CD1c-positive myeloid dendritic cell (primary cell): ENCODE measurements around the gene PMS1.
A peak's percentile ranks its signal among the peaks of the same experiment; 100 is the strongest.
"Not testable (repeated sequence)": the region's sequence is repeated elsewhere in the genome, so short reads cannot be mapped to it uniquely, and the experiment has no call there.

Experiments used
- DNase-seq: peaks from one replicate; pipeline ENCODE4 v3.0.0-alpha.2; 2016; ENCODE audit errors: extremely low spot score

PMS1 gene

GRCh38 chr2:189783927-189784867 lies at the start of gene PMS1, which contains the start of gene ORMDL1:
Gene PMS1, plus strand, starts transcription at chr2:189784450. Its CDS starts 7,360 bp downstream, at chr2:189791810.
Gene ORMDL1, minus strand, starts transcription at chr2:189784339. Its CDS starts 1,744 bp downstream, at chr2:189782595.
- DNase-seq, result peak; percentile 99

- peak; percentile 65 for DNase-seq
Observed at GRCh38 chr2:189751080-189751658, 33.1 kb upstream of the PMS1 start.

DNA sequence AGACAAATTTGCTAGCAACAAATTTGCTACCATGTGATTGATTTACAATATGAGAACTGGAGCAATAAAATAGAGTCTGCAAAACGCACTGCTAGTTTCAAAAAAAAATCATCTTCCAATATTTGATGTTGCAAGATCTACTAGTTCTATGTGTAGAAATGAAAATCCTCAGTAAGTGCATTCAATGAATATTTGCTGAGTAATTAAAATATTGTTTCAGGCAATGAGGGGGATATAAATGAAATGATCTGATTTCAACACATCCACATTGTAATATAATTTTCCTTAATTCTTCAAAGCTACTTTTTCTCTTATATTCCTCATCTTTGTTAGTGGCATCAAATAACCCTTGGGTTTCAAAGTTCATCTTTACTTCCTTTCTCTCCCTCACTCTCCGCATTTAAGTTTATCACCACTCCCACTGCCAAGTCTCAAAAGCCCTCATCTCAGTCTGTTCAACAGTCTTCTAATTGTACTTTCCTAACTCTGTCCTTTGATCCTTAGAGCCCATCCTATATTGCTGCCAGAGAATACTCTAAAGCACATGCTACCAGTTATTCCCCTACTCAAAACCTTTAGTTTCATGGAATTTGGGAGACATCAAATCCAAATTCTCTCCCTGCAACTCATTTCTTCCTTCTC lies 27.8 kb upstream of the PMS1 start:
- no peak for DNase-seq

GRCh38 chr2:189760154-189760553 lies 24.1 kb upstream of the PMS1 start:
- DNase-seq, result not testable (repeated sequence)

GRCh38 chr2:189762229-189762550 lies 22.1 kb upstream of the PMS1 start:
- no peak for DNase-seq

DNA sequence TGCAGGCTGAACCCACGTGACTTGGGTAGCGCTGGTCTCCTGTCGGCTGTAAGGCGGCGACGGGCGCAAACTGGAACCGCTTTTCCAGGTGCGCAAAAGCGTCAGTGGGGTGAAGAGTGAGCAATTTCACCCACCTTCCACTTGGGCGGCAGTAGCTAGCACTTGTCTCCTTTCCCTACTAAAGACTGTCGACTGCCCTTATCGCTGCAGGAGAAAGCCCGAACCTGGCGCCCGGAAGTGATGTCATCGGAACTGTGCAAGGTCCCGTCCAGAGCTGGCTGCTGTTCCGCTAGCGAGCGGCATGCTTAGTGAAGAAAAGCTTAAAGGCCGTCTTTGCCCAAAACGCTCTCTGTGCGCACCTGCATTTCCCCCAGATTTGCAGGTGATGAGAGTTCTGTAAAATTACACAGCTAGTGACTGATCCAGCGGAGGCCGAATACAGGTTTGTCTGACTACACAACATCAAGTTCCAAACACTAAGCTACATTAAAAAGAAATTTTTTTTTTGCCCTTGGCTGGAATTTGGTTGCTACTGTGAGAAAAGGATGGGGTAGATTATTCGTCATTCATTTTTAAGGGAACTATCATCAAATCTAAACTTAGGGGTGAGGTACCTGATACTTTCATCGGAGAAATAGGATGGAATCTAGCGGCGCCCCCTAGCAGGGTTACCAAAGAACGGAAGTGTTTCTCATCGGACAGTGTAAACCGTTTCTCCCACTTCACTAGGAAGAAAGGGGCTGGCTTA lies 21.5 kb upstream of the PMS1 start, which contains the start of gene OSGEPL1:
OSGEPL1 (minus strand) TSS at position 242 of the 748 bp plus-strand sequence. CDS start 1,152 bp downstream, outside the sequence.
- peak; percentile 93 for DNase-seq

GRCh38 chr2:189763908-189764661 lies 20.2 kb upstream of the PMS1 start:
- DNase-seq, result no peak

DNA sequence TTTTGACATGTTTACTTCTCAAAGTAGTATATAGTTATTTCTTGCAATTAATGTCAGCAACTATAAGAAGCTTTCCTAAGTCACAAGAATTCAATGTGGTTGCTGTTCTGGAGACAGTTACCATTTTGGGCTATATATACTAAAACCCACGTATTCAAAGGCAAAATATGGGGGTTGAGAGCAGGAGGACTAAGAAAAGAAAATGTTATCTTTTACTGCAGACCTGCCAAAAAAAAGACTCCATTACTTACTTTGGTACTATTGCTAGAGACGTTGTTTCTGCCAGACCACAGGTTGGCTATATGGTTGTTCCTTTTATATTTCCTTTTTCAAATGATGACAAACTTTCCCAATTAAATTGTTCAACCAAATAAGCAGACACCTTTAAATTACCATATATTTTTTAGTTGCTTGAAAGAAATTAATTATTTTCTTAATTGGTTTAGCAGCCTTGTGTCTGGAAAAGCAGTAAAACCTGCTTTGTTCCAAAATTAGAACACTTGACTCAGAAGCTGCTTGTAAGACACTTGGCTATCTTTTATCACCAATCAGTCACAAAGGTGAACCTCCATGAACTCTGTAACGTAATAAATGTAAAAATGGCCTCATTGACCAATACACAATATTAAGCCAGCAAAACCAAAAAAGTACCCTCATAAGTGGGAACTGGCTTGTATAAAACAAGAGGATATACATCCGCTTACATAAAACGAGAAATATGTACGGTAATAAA lies 13.5 kb upstream of the PMS1 start:
- no peak for DNase-seq

GRCh38 chr2:189772212-189772611 lies 12.0 kb upstream of the PMS1 start:
- DNase-seq, result no peak

DNA sequence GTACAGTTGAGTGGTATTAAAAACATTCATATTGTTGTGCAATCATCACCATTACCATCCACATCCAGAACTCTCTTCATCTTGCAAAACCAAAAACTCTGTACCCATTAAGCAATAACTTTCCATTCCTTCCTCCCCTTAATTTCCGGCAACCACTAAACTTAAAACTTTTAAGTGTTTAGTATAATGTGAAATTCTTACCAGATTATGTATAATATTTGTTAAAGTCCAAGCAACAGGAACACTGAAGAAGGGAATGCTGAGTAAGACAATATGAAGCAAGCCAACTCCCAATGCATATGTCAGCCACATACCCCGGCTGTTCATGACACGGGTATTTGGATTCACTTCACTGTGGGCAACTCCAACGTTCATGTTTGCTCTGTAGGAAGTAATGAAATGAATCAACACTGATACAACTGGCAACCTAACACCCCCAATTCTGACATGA lies 2.0 kb upstream of the PMS1 start:
- peak; percentile 39 for DNase-seq

- DNase-seq, result peak; percentile 24
Observed at GRCh38 chr2:189783451-189783926, 761 bp upstream of the PMS1 start.

DNA sequence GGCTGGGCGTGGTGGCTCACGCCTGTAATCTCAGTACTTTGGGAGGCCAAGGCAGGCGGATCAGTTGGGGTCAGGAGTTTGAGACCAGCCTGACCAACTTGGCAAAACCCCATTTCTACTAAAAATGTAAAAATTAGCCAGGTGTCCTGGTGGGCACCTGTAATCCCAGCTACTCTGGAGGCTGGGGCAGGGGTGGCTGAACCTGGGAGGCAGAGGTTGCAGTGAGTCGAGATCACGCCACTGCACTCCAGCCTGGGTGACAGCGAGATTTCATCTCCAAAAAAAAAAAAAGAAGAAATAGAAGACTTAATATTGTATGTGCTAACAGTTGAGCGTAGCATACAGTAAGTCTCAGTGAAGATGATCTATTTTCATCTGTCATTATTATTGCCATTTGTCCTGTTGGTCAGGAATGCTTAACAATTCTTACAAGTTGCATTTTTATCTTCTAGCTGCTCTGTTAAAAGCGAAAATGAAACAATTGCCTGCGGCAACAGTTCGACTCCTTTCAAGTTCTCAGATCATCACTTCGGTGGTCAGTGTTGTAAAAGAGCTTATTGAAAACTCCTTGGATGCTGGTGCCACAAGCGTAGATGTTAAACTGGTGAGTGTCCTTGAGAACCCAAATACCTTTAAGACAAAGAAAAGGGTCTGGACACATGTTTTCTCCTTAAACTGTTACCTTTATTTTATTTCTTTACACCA lies 7.2 kb downstream of the PMS1 start:
- DNase-seq, result no peak

DNA sequence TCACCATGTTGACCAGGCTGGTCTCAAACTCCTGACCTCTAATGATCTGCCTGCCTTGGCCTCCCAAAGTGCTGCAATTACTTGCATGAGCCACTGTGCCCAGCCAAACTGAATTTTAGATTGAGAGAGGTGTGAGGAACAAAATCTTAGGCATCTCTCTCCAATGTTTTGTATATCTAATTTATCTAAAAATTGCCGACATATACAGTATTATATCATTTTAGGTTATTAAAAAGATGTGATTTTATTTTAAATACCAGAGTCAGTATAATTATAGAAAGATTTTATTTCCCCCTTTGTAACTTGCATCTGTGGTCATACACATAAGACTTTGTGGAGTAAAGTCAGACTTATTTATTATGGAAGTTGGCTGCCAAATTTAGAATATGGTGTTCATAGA lies 10.1 kb downstream of the PMS1 start:
- no peak for DNase-seq

- DNase-seq, result no peak
Observed at GRCh38 chr2:189797902-189798301, 13.7 kb downstream of the PMS1 start.

DNA sequence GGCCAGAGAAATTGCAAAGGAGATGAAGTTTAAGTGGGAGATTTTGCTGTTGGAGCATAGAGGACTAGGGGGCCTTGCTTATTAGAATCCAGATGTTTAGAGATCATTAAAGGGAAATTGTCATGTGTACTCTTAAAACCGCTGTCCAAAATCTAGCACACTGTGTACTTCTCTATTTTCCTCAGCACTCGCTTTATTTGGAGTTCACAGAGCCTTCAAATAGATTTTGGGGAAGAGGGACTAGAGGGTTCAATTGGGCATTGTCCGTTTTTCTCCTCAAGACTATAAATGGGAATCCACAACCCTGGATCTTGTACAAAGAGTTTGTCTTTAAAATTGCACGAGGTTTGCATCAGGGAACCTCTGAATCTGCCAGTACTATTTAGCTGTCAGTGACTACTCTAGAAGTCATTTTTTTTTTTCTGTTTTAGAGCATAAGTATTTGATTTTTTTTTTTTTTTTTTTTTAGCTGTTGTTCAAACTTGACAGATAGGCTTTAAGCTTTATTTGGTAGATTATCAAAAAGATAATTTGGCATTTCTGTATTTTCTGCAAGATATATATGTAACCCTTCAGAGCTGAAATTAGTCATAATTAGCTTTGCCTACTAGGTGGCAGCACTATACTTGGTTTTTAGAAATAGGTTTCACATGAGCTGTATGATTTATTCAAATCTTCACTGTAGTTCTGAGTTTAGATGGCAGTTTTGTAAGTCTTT lies 14.2 kb downstream of the PMS1 start:
- peak; percentile 50 for DNase-seq

- DNase-seq, result no peak
Observed at GRCh38 chr2:189799030-189799331, 14.7 kb downstream of the PMS1 start.

GRCh38 chr2:189799531-189799930 lies 15.3 kb downstream of the PMS1 start:
- DNase-seq, result no peak

DNA sequence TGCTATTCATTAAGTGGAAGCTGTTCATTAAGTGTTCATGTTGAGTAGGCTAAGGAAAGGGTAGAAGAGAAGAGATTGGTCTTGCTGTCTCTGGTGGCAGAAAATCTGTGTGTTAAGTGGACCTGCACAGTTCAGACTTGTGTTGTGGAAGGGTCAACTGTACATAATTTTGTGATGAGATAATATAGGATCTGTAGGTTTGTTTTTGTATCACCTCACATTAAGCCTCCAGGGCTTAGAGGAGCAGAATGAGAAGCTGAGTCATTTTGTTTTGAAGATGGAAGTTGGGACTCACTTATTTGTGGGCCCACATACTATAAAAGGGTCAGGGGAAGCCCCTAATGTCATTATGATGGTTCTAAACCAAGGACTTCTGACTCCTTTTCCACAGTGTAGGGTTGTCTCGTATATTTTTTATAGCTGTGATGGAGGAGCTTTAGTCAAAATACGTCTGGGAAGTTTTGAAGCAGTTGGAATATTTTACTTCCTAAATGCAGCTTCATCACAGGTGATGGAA lies 18.2 kb downstream of the PMS1 start:
- no peak for DNase-seq

DNA sequence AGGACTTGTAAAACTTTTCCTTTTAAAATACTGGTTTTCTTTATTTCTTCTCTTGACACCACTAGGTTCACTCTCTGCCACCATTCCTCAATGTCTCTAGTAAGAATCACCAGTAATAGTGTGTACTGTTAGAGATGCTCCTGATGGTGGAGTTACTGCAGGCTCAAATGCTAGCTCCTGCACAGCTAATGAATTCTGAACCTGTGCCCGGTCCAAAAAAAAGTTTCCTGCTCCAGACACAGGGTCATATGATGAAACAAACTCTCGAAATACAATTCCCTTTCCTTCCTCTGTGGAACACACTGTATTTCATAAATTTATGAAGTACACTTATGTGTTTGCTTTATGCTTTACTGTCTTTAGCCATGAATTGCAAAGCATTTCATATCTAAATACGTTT lies 19.2 kb downstream of the PMS1 start:
- no peak for DNase-seq
